ENCODE results near the gene GPR108. TPM values are rescaled to one million over a fixed set of nuclear protein-coding genes. Genes with fewer than 3 reads are reported as not detected.

Gene GPR108
- total and polyA plus RNA-seq, 7 donors = 12.5 to 27.8 (median 24.2) TPM

GRCh38 chr19:6693681-6694080 lies 43.7 kb downstream of the GPR108 start:
- Histone ChIP-seq H3K36me3 (ENCODE audit: insufficient read depth in 1 of 2, low read depth in 1 of 2) (no peaks in the 10 kb centered on the region), H3K9me3 (no peaks in the 10 kb centered on the region)
- WGBS, 3 donors = 75 to 78% (median 75%) methylated on average over 5 to 7 of the region's 7 CpGs

DNA sequence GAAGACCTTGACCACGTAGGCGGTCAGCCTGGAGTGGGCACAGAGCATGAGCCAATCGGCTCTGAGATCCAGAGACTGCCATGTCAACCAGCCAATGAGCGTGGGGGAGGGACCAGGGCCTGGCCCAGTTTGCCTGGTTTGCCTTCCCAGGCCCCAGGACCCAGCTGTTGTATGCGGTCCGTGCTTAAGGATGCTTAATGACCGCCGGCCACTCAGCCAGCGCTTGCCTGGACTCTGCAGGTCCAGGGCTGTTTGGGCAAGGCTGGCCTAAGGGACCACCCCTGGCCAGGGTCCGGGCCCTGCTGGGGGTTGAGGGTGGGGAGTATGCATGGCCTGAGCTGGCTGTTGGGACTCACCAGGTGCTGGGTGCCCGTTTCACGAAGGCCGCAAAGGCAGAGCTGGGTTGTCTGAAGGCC lies 44.3 kb downstream of the GPR108 start:
- no peaks in the 10 kb centered on the region for H3K36me3 ChIP-seq (ENCODE audit: insufficient read depth in 1 of 2, low read depth in 1 of 2)
- intact Hi-C loops (cut with DNase I) = no loop called here

More at GRCh38 chr19:6693681-6694080, 43.7 kb downstream of the GPR108 start:
- Histone ChIP-seq H3K4me3 (no peak overlapping the region), H3K27ac (no peak overlapping the region), H3K4me1 (no peaks in the 10 kb centered on the region), H3K27me3 (ENCODE audit: insufficient read depth in 3 of 3, low read length in 2 of 3) (peaks cover 0 to 8% (median 0%) of the 10 kb centered on the region in 3 donors)
- DNase-seq (no peak), ATAC-seq (no peak)
- TF ChIP-seq CTCF (IDR thresholded peaks at IDR 0.05) = no peak
- intact Hi-C loops (cut with DNase I) = no loop called here

GRCh38 chr19:6692027-6692426 lies 45.4 kb downstream of the GPR108 start:
- H3K27ac ChIP-seq = no peak overlapping the region
- no peak overlapping the region for H3K4me3 ChIP-seq
- 80 to 87% (median 83%) methylated on average over 10 of the region's 10 CpGs for WGBS, 3 donors
- DNase-seq (no peak), ATAC-seq (no peak)
- H3K27me3 ChIP-seq (ENCODE audit: insufficient read depth in 3 of 3, low read length in 2 of 3) = peaks cover 0 to 8% (median 0%) of the 10 kb centered on the region in 3 donors
- intact Hi-C loops (cut with DNase I) = no loop called here
- H3K9me3 ChIP-seq = no peaks in the 10 kb centered on the region
- H3K36me3 ChIP-seq (ENCODE audit: insufficient read depth in 1 of 2, low read depth in 1 of 2) = no peaks in the 10 kb centered on the region
- no peaks in the 10 kb centered on the region for H3K4me1 ChIP-seq
- TF ChIP-seq CTCF (IDR thresholded peaks at IDR 0.05) = no peak

More for the DNA sequence above, 44.3 kb downstream of the GPR108 start:
- no peak for DNase-seq
- 77 to 86% (median 85%) methylated on average over 12 to 13 of the region's 13 CpGs for WGBS, 3 donors
- no peak for ATAC-seq
- Histone ChIP-seq H3K4me1 (no peaks in the 10 kb centered on the region), H3K4me3 (no peak overlapping the region), H3K27me3 (ENCODE audit: insufficient read depth in 3 of 3, low read length in 2 of 3) (peaks cover 0 to 8% (median 0%) of the 10 kb centered on the region in 3 donors), H3K27ac (no peak overlapping the region), H3K9me3 (no peaks in the 10 kb centered on the region)
- TF ChIP-seq CTCF (IDR thresholded peaks at IDR 0.05) = no peak

- no peak for DNase-seq
- H3K27me3 ChIP-seq (ENCODE audit: insufficient read depth in 3 of 3, low read length in 2 of 3) = peaks cover 0 to 8% (median 0%) of the 10 kb centered on the region in 3 donors
- TF ChIP-seq CTCF (IDR thresholded peaks at IDR 0.05) = no peak
Measured at GRCh38 chr19:6691342-6691741, 46.0 kb downstream of the GPR108 start.

More at GRCh38 chr19:6691342-6691741, 46.0 kb downstream of the GPR108 start:
- no peak for ATAC-seq
- no peaks in the 10 kb centered on the region for H3K4me1 ChIP-seq
- 89 to 91% (median 89%) methylated on average over 8 of the region's 8 CpGs for WGBS, 3 donors
- H3K36me3 ChIP-seq (ENCODE audit: insufficient read depth in 1 of 2, low read depth in 1 of 2) = no peaks in the 10 kb centered on the region
- intact Hi-C loops (cut with DNase I) = no loop called here
- no peaks in the 10 kb centered on the region for H3K9me3 ChIP-seq
- H3K4me3 ChIP-seq = no peak overlapping the region
- no peak overlapping the region for H3K27ac ChIP-seq
